SK-N-SH (cell line): ENCODE data around the gene PLAC9.

Experiments
- CTCF ChIP-seq: fragments of 200-600 bp; sonication (generic); IDR thresholded peaks from 2 replicates; pipeline ENCODE4 v1.6.1; 2017; ENCODE audit warnings: antibody characterized with exemption, mild to moderate bottlenecking, moderate library complexity
- ELF1 ChIP-seq: IDR thresholded peaks from 2 replicates; pipeline ENCODE4 v1.4.0; 2012
- JUND ChIP-seq: IDR thresholded peaks from 2 replicates; pipeline ENCODE4 v1.4.0; 2012
- MAX ChIP-seq: IDR thresholded peaks from 2 replicates; pipeline ENCODE4 v1.4.0; 2012; ENCODE audit warnings: low read depth
- MXI1 ChIP-seq: IDR thresholded peaks from 2 replicates; pipeline ENCODE4 v1.6.1; 2012; ENCODE audit warnings: mild to moderate bottlenecking, low read depth, low read length, improper control_type of control experiment
- NFIC ChIP-seq: IDR thresholded peaks from 2 replicates; pipeline ENCODE4 v1.4.0; 2012; ENCODE audit warnings: borderline replicate concordance
- POLR2AphosphoS5 ChIP-seq: IDR thresholded peaks from 2 replicates; pipeline ENCODE4 v1.6.1; 2012; ENCODE audit warnings: low read depth, low read length
- RCOR1 ChIP-seq: fragments of 150-350 bp; IDR thresholded peaks from 2 replicates; pipeline ENCODE4 v1.6.1; 2017; ENCODE audit warnings: antibody characterized with exemption, low read length
- RXRA ChIP-seq: IDR thresholded peaks from 2 replicates; pipeline ENCODE4 v1.4.0; 2012; ENCODE audit warnings: low read depth, mild to moderate bottlenecking, borderline replicate concordance
- SIN3A ChIP-seq: IDR thresholded peaks from 2 replicates; pipeline ENCODE4 v1.6.1; 2012; ENCODE audit warnings: low read depth, mild to moderate bottlenecking, low read length, moderate library complexity, borderline replicate concordance
- TAF1 ChIP-seq: IDR thresholded peaks from 2 replicates; pipeline ENCODE4 v1.6.1; 2012; ENCODE audit warnings: low read depth, mild to moderate bottlenecking, low read length, moderate library complexity, borderline replicate concordance
- USF1 ChIP-seq: IDR thresholded peaks from 2 replicates; pipeline ENCODE4 v1.4.0; 2012; ENCODE audit warnings: low read depth, borderline replicate concordance

DNA sequence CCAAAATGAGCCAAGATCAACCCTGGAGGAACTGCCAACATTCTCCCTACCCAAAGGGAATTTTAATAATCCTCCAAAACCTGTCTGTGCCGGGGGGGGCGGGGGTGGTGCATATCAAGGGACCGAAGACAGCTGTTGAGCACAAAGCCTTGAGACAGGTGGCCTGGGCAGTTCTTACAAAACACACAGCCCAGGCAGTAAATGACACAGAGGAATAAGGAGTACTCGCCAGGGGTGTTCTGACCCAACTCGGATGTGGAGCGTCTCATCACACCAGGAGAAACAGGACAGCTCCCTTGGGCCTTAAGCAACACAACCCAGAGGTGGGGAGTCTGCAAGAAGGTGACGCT, 35.6 kb downstream of the PLAC9 start:
- TF ChIP-seq TAF1 (no peak), CTCF (no peak), SIN3A (no peak), POLR2AphosphoS5 (no peak), RCOR1 (no peak), MAX (no peak), NFIC (no peak), RXRA (no peak), ELF1 (no peak), JUND (no peak), USF1 (no peak), MXI1 (no peak)
